A549 (cell line): ENCODE results near the gene SLC34A2.

Experiments used
- CHD2 ChIP-seq: fragments of 150-350 bp; IDR thresholded peaks from 2 replicates; pipeline ENCODE4 v1.6.1; 2014; ENCODE audit warnings: low read length; ENCODE audit not compliant: partially characterized antibody
- EP300 ChIP-seq, 2 experiments: fragments of >200 bp; sonication (Bioruptor Twin); formaldehyde crosslinking; IDR thresholded peaks; 2 replicates in 1 of 2; 3 replicates in 1 of 2; pipeline ENCODE4 v1.6.1; 2016 to 2017
- JUN ChIP-seq, 2 experiments: fragments of >200 bp; sonication (Bioruptor Twin); formaldehyde crosslinking; IDR thresholded peaks; 2 replicates in 1 of 2; 3 replicates in 1 of 2; pipeline ENCODE4 v1.6.1; 2016 to 2017
- POLR2A ChIP-seq: IDR thresholded peaks from 2 replicates; pipeline ENCODE4 v1.6.1; 2012; ENCODE audit warnings: mild to moderate bottlenecking, low read length
- POLR2AphosphoS2 ChIP-seq: conservative IDR thresholded peaks from 2 replicates; pipeline ENCODE4 v1.6.1; 2012; ENCODE audit warnings: low read length, improper control_type of control experiment, inconsistent platforms
- SMC3 ChIP-seq: fragments of >200 bp; sonication (Bioruptor Twin); formaldehyde crosslinking; IDR thresholded peaks from 3 replicates; pipeline ENCODE4 v1.6.1; 2018; ENCODE audit warnings: inconsistent platforms
- ZC3H11A ChIP-seq: fragments of 450-650 bp; IDR thresholded peaks from 2 replicates; pipeline ENCODE4 v1.6.1; 2014; ENCODE audit warnings: antibody characterized with exemption, mild to moderate bottlenecking
- TF ChIP-seq, protein P1 (sequence below): fragments of >200 bp; sonication (Bioruptor Twin); formaldehyde crosslinking; IDR thresholded peaks from 3 replicates; pipeline ENCODE4 v1.5.1; 2016

DNA sequence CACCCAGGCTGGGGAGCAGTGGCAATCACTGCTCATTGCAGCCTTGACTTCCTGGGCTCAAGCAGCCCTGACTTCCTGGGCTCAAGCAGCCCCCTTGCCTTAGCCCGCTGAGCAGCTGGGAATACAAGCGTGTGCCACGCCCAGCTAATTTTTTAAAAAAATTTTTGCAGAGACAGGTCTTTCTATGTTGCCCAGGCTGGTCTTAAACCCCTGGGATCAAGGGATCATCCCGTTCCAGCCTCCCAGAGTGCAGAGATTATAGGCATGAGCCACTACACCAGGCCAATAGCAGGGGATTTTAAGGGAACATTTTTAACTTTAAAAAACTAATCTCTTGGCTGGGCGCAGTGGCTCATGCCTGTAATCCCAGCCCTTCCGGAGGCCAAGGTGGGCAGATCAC lies 5.3 kb upstream of the SLC34A2 start:
- TF ChIP-seq POLR2A (no peak), EP300 (IDR thresholded peaks at IDR 0.05) (no peak), POLR2AphosphoS2 (no peak), ZC3H11A (no peak), JUN (IDR thresholded peaks at IDR 0.05) (no peak), CHD2 (no peak), SMC3 (no peak)
- TF ChIP-seq, protein P1, sequence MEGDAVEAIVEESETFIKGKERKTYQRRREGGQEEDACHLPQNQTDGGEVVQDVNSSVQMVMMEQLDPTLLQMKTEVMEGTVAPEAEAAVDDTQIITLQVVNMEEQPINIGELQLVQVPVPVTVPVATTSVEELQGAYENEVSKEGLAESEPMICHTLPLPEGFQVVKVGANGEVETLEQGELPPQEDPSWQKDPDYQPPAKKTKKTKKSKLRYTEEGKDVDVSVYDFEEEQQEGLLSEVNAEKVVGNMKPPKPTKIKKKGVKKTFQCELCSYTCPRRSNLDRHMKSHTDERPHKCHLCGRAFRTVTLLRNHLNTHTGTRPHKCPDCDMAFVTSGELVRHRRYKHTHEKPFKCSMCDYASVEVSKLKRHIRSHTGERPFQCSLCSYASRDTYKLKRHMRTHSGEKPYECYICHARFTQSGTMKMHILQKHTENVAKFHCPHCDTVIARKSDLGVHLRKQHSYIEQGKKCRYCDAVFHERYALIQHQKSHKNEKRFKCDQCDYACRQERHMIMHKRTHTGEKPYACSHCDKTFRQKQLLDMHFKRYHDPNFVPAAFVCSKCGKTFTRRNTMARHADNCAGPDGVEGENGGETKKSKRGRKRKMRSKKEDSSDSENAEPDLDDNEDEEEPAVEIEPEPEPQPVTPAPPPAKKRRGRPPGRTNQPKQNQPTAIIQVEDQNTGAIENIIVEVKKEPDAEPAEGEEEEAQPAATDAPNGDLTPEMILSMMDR: no peak
